ENCODE data around the gene NLRC5. TPM values are rescaled to one million over a fixed set of nuclear protein-coding genes. Genes with fewer than 3 reads are reported as not detected.

NLRC5 gene
- total and polyA plus RNA-seq, 4 donors: 23.9 to 46.4 (median 31.1) TPM

- Histone ChIP-seq H3K27ac (ENCODE audit: low read depth in 1 of 2, low read length in 1 of 2) (peak overlapping the region in 1 of 2 donors; percentile 41), H3K36me3 (ENCODE audit: control insufficient read depth in 4 of 4, insufficient read depth in 4 of 4, low read length in 4 of 4) (peaks cover 0 to 33% (median 11%) of the 10 kb centered on the region in 4 donors), H3K4me3 (no peak overlapping the region), H3K9ac (ENCODE audit: insufficient read depth in 1 of 2, low read length in 2 of 2) (no peak overlapping the region), H3K4me1 (ENCODE audit: control insufficient read depth in 5 of 5, insufficient read depth in 5 of 5, low read length in 5 of 5) (peaks cover 0 to 8% (median 0%) of the 10 kb centered on the region in 5 donors), H3K27me3 (ENCODE audit: control insufficient read depth in 3 of 3, insufficient read depth in 3 of 3, low read length in 2 of 3) (no peaks in the 10 kb centered on the region), H3K9me3 (ENCODE audit: control insufficient read depth in 4 of 4, insufficient read depth in 3 of 4, low read length in 3 of 4) (no peaks in the 10 kb centered on the region)
- ATAC-seq (ENCODE audit: insufficient read depth, low FRiP score) (peak; percentile 68), DNase-seq (no peak)
- WGBS, 2 donors: 71 to 79% methylated on average over 11 of the region's 11 CpGs
- TF ChIP-seq, protein P1, sequence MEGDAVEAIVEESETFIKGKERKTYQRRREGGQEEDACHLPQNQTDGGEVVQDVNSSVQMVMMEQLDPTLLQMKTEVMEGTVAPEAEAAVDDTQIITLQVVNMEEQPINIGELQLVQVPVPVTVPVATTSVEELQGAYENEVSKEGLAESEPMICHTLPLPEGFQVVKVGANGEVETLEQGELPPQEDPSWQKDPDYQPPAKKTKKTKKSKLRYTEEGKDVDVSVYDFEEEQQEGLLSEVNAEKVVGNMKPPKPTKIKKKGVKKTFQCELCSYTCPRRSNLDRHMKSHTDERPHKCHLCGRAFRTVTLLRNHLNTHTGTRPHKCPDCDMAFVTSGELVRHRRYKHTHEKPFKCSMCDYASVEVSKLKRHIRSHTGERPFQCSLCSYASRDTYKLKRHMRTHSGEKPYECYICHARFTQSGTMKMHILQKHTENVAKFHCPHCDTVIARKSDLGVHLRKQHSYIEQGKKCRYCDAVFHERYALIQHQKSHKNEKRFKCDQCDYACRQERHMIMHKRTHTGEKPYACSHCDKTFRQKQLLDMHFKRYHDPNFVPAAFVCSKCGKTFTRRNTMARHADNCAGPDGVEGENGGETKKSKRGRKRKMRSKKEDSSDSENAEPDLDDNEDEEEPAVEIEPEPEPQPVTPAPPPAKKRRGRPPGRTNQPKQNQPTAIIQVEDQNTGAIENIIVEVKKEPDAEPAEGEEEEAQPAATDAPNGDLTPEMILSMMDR (IDR thresholded peaks at IDR 0.05; ENCODE audit: control extremely low read depth, extremely low read depth): no peak
Measured at GRCh38 chr16:57123974-57124674, 134.8 kb downstream of the NLRC5 start.

GRCh38 chr16:57125376-57125775 is 136.0 kb downstream of the NLRC5 start:
- Histone ChIP-seq H3K9ac (ENCODE audit: insufficient read depth in 1 of 2, low read length in 2 of 2) (no peak overlapping the region), H3K27ac (ENCODE audit: low read depth in 1 of 2, low read length in 1 of 2) (no peak overlapping the region), H3K36me3 (ENCODE audit: control insufficient read depth in 4 of 4, insufficient read depth in 4 of 4, low read length in 4 of 4) (peaks cover 0 to 28% (median 11%) of the 10 kb centered on the region in 4 donors), H3K4me3 (no peak overlapping the region), H3K9me3 (ENCODE audit: control insufficient read depth in 4 of 4, insufficient read depth in 3 of 4, low read length in 3 of 4) (no peaks in the 10 kb centered on the region), H3K4me1 (ENCODE audit: control insufficient read depth in 5 of 5, insufficient read depth in 5 of 5, low read length in 5 of 5) (peaks cover 0 to 8% (median 0%) of the 10 kb centered on the region in 5 donors), H3K27me3 (ENCODE audit: control insufficient read depth in 3 of 3, insufficient read depth in 3 of 3, low read length in 2 of 3) (no peaks in the 10 kb centered on the region)
- 86 to 97% methylated on average over 4 of the region's 4 CpGs for WGBS, 2 donors
- DNase-seq: no peak
- no peak for ATAC-seq (ENCODE audit: insufficient read depth, low FRiP score)
- TF ChIP-seq, protein P1 (IDR thresholded peaks at IDR 0.05; ENCODE audit: control extremely low read depth, extremely low read depth): no peak

GRCh38 chr16:57125969-57126368 is 136.6 kb downstream of the NLRC5 start:
- DNase-seq (no peak), ATAC-seq (ENCODE audit: insufficient read depth, low FRiP score) (no peak)
- Histone ChIP-seq H3K4me3 (no peak overlapping the region), H3K36me3 (ENCODE audit: control insufficient read depth in 4 of 4, insufficient read depth in 4 of 4, low read length in 4 of 4) (peaks cover 0 to 23% (median 11%) of the 10 kb centered on the region in 4 donors), H3K4me1 (ENCODE audit: control insufficient read depth in 5 of 5, insufficient read depth in 5 of 5, low read length in 5 of 5) (peaks cover 0 to 8% (median 0%) of the 10 kb centered on the region in 5 donors), H3K9ac (ENCODE audit: insufficient read depth in 1 of 2, low read length in 2 of 2) (no peak overlapping the region), H3K9me3 (ENCODE audit: control insufficient read depth in 4 of 4, insufficient read depth in 3 of 4, low read length in 3 of 4) (no peaks in the 10 kb centered on the region), H3K27ac (ENCODE audit: low read depth in 1 of 2, low read length in 1 of 2) (no peak overlapping the region), H3K27me3 (ENCODE audit: control insufficient read depth in 3 of 3, insufficient read depth in 3 of 3, low read length in 2 of 3) (no peaks in the 10 kb centered on the region)
- TF ChIP-seq, protein P1 (IDR thresholded peaks at IDR 0.05; ENCODE audit: control extremely low read depth, extremely low read depth): no peak
- WGBS, 2 donors: 97 to 98% methylated on average over 4 of the region's 4 CpGs

Measured in lung (tissue), 12 donors.